ENCODE data around the gene OR6J1. TPM values are rescaled to one million over a fixed set of nuclear protein-coding genes. Genes with fewer than 3 reads are reported as not detected.
A peak's percentile ranks its signal among the peaks of the same experiment; 100 is the strongest.
"Not testable (repeated sequence)": the region's sequence is repeated elsewhere in the genome, so short reads cannot be mapped to it uniquely, and the experiment has no call there.

OR6J1 gene
- total RNA-seq, 1 donor from 2014 or later: not detected

DNA sequence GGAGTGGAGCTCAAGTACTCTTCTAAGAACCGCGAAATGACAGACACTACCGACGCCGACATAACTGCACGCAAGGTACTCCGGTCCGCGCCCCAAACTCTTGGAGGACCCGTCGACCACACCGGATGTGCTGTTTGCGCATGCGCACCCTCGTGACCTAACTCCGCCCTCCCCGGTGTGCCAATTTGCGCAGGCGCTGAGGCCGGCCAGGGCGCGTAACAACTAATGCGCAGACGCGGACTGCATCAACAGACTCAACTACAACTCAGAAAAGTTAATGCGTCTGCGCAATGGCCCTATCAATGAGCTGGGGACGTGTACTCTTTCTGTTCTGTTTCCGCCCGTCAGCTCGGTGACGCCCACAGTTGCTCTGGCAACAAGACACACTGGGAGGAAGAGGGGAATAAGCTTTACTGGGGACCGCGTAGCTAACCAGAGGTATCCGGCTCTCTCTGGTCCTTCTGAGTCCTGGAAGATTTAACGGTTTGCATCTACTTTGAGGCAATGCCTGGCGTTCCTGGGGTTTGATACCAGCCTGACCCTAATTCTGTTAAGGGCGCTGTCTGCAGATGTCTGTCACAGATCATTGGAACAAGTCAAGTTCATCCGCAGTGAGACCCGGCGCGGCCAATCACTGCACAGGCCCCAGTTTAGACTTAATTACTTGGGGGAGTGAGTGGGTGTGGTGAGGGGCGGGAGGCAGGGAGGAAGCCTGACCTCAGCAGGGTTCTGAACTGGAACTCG is 54.9 kb downstream of the OR6J1 start, which contains the start of gene DAD1:
TSS of gene DAD1 (minus strand) at position 129 of the 744 bp plus-strand sequence. CDS start at position 62, 67 bp downstream.
- Histone ChIP-seq H3K36me3 (ENCODE audit: control insufficient read depth, insufficient read depth, low read length) (no peaks in the 10 kb centered on the region), H3K4me3 (ENCODE audit: low read depth, low read length) (peak within 1 kb of the TSS; percentile 81), H3K27me3 (ENCODE audit: control insufficient read depth, insufficient read depth, low read length) (no peaks in the 10 kb centered on the region)
- TF ChIP-seq, protein P1, sequence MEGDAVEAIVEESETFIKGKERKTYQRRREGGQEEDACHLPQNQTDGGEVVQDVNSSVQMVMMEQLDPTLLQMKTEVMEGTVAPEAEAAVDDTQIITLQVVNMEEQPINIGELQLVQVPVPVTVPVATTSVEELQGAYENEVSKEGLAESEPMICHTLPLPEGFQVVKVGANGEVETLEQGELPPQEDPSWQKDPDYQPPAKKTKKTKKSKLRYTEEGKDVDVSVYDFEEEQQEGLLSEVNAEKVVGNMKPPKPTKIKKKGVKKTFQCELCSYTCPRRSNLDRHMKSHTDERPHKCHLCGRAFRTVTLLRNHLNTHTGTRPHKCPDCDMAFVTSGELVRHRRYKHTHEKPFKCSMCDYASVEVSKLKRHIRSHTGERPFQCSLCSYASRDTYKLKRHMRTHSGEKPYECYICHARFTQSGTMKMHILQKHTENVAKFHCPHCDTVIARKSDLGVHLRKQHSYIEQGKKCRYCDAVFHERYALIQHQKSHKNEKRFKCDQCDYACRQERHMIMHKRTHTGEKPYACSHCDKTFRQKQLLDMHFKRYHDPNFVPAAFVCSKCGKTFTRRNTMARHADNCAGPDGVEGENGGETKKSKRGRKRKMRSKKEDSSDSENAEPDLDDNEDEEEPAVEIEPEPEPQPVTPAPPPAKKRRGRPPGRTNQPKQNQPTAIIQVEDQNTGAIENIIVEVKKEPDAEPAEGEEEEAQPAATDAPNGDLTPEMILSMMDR (IDR thresholded peaks at IDR 0.05; ENCODE audit: insufficient read depth, low read length, poor library complexity, severe bottlenecking): no peak
- DNase-seq (ENCODE audit: low read depth): peak; percentile 99

DNA sequence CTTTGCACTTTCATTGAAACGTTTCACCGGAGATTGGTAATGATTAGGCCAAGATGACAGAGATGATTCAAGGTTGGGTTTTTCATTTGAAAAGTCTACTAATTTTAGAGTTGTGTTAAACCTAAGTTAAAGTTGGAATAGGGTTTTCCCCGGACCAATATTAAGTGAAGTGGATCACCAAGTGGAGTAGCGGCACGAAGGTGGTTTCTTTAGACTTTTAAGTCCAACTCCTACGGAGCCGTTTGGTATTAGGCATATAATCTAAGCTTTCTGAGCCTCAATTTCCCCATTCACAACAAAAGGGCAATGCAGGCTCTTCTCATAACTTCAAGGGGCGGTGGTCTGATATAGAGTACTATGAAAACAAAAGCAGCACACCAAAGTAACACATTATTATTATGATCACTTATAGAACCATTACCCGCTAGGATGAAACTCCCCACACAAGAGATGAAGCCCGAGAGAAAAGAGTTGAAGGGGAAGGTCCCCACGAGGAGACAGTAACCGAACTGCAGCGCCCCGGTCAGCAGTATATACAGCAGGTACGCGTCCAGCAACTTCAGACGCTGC is 55.5 kb downstream of the OR6J1 start:
- TF ChIP-seq, protein P1 (IDR thresholded peaks at IDR 0.05; ENCODE audit: insufficient read depth, low read length, poor library complexity, severe bottlenecking): no peak
- Histone ChIP-seq H3K4me3 (ENCODE audit: low read depth, low read length) (peak overlapping the region; percentile 81), H3K36me3 (ENCODE audit: control insufficient read depth, insufficient read depth, low read length) (no peaks in the 10 kb centered on the region), H3K27me3 (ENCODE audit: control insufficient read depth, insufficient read depth, low read length) (no peaks in the 10 kb centered on the region)
- no peak for DNase-seq (ENCODE audit: low read depth)

DNA sequence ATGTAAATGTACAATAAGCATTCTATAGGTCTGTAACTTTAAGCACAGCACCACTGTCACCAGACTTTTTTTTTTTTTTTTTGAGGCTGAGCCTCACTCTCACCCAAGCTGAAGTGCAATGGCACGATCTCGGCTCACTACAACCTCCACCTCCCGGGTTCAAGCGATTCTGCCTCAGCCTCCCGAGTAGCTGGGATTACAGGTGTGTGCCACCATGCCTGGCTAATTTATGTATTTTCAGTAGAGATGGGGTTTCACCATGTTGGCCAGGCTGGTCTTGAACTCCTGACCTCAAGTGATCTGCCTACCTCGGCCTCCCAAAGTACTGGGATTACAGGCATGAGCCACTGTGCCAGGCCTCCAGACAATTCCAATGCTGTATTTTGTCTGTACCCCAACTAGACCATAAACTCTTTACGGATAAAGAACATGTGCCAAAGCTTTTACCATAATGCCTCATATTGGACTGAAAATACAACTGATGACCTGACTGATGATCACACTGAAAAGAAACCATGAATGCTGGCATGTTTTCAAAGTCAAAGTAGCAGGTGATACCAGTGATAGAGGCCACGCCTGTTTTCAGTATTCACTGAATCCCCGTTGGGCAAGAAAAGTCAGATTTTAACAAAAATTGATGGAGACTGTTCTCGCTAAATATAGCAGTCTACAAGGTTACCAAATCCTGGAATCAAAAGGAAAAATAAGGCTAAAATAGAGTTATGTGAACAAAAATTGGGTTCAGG is 56.3 kb downstream of the OR6J1 start:
- H3K36me3 ChIP-seq (ENCODE audit: control insufficient read depth, insufficient read depth, low read length); DNase-seq (ENCODE audit: low read depth); H3K27me3 ChIP-seq (ENCODE audit: control insufficient read depth, insufficient read depth, low read length): not testable (repeated sequence)
- peak overlapping the region; percentile 81 for H3K4me3 ChIP-seq (ENCODE audit: low read depth, low read length)

DNA sequence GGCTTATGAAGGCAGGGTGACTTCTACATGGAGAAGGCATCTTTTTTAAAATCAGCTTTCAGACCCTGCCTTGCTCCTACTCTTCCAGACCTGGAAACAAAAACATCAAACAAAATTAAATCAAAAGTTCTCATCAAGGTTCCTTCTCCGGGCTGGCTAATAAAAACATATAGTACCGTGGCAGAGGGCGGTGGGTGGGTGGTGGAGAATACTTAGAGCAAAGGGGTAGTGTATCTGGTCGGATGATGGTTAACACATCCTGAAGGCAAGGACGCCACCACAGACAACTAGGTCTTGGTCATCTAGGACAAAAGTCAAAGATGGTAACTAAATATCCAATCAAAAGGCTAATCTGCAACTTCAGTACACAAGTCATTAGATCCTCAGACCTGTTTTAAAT is 56.9 kb downstream of the OR6J1 start:
- no peak for DNase-seq (ENCODE audit: low read depth)
- Histone ChIP-seq H3K36me3 (ENCODE audit: control insufficient read depth, insufficient read depth, low read length) (no peaks in the 10 kb centered on the region), H3K27me3 (ENCODE audit: control insufficient read depth, insufficient read depth, low read length) (no peaks in the 10 kb centered on the region), H3K4me3 (ENCODE audit: low read depth, low read length) (no peak overlapping the region)
- TF ChIP-seq, protein P1 (IDR thresholded peaks at IDR 0.05; ENCODE audit: insufficient read depth, low read length, poor library complexity, severe bottlenecking): no peak

DNA sequence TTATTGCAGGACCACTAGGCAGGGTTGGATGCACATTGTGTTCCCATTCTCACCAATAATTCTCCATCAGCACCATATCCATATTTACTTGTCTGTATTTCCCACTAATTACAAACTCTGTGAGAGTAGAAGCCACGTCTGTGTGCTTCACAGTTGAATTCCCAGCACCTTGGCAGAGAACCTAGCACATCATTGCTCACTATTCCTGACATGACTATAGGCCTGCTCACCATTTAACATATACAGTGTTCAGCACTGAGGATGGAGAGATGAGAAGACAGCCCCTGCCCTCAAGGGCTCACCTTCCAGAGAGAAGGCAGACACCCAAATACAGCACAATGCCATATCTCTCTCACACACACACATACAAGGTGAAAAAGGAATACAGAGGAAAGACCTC is 60.2 kb downstream of the OR6J1 start:
- Histone ChIP-seq H3K36me3 (ENCODE audit: control insufficient read depth, insufficient read depth, low read length) (no peaks in the 10 kb centered on the region), H3K4me3 (ENCODE audit: low read depth, low read length) (no peak overlapping the region), H3K27me3 (ENCODE audit: control insufficient read depth, insufficient read depth, low read length) (no peaks in the 10 kb centered on the region)
- TF ChIP-seq, protein P1 (IDR thresholded peaks at IDR 0.05; ENCODE audit: insufficient read depth, low read length, poor library complexity, severe bottlenecking): no peak
- no peak for DNase-seq (ENCODE audit: low read depth)

Other genes starting within 250 kb of the OR6J1 start
- gene DAD1, start 55.1 kb downstream of the OR6J1 start, total RNA-seq: 328 and 351 TPM in 2 replicates
- 23.2 and 23.6 TPM in 2 replicates for gene ABHD4, start 46.1 kb downstream of the OR6J1 start, total RNA-seq
- gene OXA1L, start 122.3 kb upstream of the OR6J1 start, total RNA-seq: 84.5 and 143 TPM in 2 replicates
- gene SLC7A7, start 171.1 kb upstream of the OR6J1 start, total RNA-seq: 6.8 and 10.0 TPM in 2 replicates
- 102 and 362 TPM in 2 replicates for gene MRPL52, start 185.5 kb upstream of the OR6J1 start, total RNA-seq
- 650 and 669 TPM in 2 replicates for gene MMP14, start 192.2 kb upstream of the OR6J1 start, total RNA-seq
- 124 and 150 TPM in 2 replicates for gene LRP10, start 227.4 kb upstream of the OR6J1 start, total RNA-seq
- 0.48 and 1.2 TPM in 2 replicates for gene REM2, start 238.9 kb upstream of the OR6J1 start, total RNA-seq

Measured in kidney epithelial cell (primary cell).